WERI-Rb-1 (cell line): ENCODE data around the gene WFDC8.
"Not testable (repeated sequence)": the region's sequence is repeated elsewhere in the genome, so short reads cannot be mapped to it uniquely, and the experiment has no call there.

Experiments used
- DNase-seq: peaks from one replicate; pipeline ENCODE4 v3.0.0-alpha.2; 2020
- H3K27ac ChIP-seq: fragments of 250-450 bp; sonication (Bioruptor Pico); 2 replicates; pipeline ENCODE4 v1.5.1; 2020; ENCODE audit warnings: mild to moderate bottlenecking, moderate library complexity
- H3K27me3 ChIP-seq: fragments of 250-450 bp; sonication (Bioruptor Pico); 2 replicates; pipeline ENCODE4 v1.5.1; 2021; ENCODE audit warnings: mild to moderate bottlenecking, low read depth, moderate library complexity; ENCODE audit not compliant: insufficient read depth, severe bottlenecking
- H3K36me3 ChIP-seq: fragments of 250-450 bp; sonication (Bioruptor Pico); 2 replicates; pipeline ENCODE4 v1.5.1; 2020; ENCODE audit warnings: mild to moderate bottlenecking, moderate library complexity
- H3K4me3 ChIP-seq: 2 replicates; pipeline ENCODE4 v1.5.1; 2011; ENCODE audit warnings: low read depth, mild to moderate bottlenecking, control low read depth, low read length
- H3K9me3 ChIP-seq: fragments of 250-450 bp; sonication (Bioruptor Pico); 2 replicates; pipeline ENCODE4 v1.5.1; 2021; ENCODE audit warnings: mild to moderate bottlenecking, moderate library complexity; ENCODE audit not compliant: severe bottlenecking
- TF ChIP-seq, protein P1 (sequence below): IDR thresholded peaks from 2 replicates; pipeline ENCODE4 v1.5.1; 2011; ENCODE audit warnings: low read depth, mild to moderate bottlenecking, control low read depth, inconsistent platforms, low read length

Gene WFDC8

DNA sequence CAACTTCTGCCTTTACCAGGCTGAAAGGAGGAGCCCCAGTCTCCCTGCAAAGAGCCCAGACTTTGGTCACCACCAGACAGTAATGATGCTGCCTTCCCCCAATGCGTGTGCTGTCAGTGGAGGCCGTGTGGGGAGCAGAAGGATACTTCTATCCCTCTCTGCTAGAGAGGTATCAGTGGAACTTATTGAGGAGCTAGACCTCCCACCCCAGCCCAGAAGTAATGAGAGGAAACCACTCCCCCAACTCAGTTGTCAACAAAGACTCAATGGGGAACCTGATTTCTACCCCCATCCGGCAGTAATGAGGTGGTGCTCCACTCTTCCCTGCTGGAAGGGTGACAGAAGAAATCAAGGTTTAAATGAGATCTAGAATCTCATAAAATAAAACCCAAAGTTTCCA lies 4.4 kb upstream of the WFDC8 start:
- no peak overlapping the region for H3K4me3 ChIP-seq

DNA sequence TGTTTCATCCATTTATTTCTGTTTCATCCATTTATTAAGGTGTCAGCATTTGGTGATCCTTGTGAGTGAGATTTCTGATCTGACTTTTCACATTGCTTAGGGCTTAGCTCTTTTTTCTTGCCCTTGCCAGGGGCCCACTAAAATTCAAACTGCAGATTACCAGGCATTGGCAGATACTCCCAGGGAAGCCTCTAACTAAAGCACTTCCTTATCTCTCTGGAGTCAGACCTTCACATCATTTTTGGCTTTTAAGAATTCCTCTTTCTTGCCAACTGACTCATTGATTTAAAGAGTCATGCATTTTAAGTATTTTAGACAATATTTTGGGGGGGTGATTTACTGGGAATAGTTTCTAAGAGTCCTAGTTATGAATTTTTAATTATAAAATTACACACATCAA lies 2.6 kb upstream of the WFDC8 start:
- no peak for DNase-seq
- Histone ChIP-seq H3K36me3 (no peaks in the 10 kb centered on the region), H3K9me3 (no peaks in the 10 kb centered on the region), H3K27me3 (no peaks in the 10 kb centered on the region), H3K4me3 (no peak overlapping the region), H3K27ac (no peak overlapping the region)
- TF ChIP-seq, protein P1, sequence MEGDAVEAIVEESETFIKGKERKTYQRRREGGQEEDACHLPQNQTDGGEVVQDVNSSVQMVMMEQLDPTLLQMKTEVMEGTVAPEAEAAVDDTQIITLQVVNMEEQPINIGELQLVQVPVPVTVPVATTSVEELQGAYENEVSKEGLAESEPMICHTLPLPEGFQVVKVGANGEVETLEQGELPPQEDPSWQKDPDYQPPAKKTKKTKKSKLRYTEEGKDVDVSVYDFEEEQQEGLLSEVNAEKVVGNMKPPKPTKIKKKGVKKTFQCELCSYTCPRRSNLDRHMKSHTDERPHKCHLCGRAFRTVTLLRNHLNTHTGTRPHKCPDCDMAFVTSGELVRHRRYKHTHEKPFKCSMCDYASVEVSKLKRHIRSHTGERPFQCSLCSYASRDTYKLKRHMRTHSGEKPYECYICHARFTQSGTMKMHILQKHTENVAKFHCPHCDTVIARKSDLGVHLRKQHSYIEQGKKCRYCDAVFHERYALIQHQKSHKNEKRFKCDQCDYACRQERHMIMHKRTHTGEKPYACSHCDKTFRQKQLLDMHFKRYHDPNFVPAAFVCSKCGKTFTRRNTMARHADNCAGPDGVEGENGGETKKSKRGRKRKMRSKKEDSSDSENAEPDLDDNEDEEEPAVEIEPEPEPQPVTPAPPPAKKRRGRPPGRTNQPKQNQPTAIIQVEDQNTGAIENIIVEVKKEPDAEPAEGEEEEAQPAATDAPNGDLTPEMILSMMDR, result no peak

More for the DNA sequence above, 4.4 kb upstream of the WFDC8 start:
- TF ChIP-seq, protein P1, result no peak
- Histone ChIP-seq H3K36me3 (no peaks in the 10 kb centered on the region), H3K27me3 (no peaks in the 10 kb centered on the region), H3K9me3 (no peaks in the 10 kb centered on the region), H3K27ac (no peak overlapping the region)
- DNase-seq, result no peak

DNA sequence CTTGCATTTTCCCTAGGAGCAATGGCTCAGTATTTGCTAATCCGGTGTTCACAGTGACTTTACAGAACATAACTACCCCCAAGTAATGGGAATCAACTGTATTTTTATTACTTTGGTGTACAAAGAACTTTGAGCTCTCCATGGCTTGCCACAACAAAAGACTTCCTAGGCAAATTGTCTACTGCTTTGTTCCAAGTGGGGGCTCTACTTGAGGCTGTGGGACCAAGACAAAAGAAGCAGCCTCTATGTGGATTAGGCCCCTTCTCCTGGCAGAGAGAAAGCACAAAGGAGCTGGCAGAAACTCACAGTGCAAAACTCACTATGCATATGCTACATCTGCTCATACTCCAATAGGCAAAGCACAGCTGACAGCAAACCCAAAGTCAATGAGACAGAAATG lies 853 bp downstream of the WFDC8 start:
- Histone ChIP-seq H3K36me3 (no peaks in the 10 kb centered on the region), H3K27me3 (no peaks in the 10 kb centered on the region), H3K27ac (no peak overlapping the region), H3K9me3 (no peaks in the 10 kb centered on the region), H3K4me3 (no peak overlapping the region)
- DNase-seq, result no peak
- TF ChIP-seq, protein P1, result no peak

DNA sequence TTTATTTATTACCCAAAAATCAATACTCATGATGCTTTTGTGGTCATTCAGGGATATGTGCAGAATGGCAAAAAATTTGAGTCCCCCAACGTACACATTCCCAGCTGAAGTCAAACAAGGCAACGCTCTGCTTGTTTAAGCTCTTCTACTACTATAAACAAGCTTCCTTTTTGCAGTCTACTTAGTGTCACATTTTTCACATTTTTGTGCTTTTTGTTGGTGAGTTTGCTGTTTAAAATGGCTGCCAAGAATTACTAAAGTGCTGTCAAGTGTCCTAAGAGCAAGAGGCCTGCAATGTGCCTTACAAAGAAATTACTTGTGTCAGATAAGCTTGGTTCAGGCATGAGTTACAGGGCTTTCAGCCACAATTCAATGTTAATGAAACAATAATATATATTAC lies 2.1 kb downstream of the WFDC8 start:
- Histone ChIP-seq H3K4me3 (no peak overlapping the region), H3K27me3 (no peaks in the 10 kb centered on the region), H3K9me3 (no peaks in the 10 kb centered on the region), H3K36me3 (no peaks in the 10 kb centered on the region), H3K27ac (no peak overlapping the region)
- TF ChIP-seq, protein P1, result no peak
- no peak for DNase-seq

DNA sequence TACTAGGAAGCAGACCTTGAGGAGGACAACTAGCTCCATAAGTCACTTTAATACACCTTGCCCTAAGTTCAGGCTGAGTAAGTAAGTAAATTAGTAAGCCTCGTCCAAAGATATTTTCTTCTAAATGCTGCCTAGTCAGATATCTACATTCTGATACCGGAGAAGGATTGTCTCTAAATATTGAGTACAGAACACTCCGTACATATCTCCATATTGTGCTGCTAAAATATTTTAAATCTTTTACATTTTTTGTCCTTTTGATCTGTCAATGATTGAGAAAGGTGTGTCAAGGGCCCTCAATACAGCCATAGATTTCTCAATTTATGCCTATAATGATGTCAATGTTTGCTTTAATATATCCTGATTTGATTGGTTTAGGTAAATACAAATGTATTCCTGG lies 3.2 kb downstream of the WFDC8 start:
- H3K36me3 ChIP-seq, result no peaks in the 10 kb centered on the region
- DNase-seq, result no peak
- TF ChIP-seq, protein P1, result no peak
- H3K27me3 ChIP-seq, result no peaks in the 10 kb centered on the region
- H3K4me3 ChIP-seq, result no peak overlapping the region
- no peaks in the 10 kb centered on the region for H3K9me3 ChIP-seq
- H3K27ac ChIP-seq, result no peak overlapping the region

DNA sequence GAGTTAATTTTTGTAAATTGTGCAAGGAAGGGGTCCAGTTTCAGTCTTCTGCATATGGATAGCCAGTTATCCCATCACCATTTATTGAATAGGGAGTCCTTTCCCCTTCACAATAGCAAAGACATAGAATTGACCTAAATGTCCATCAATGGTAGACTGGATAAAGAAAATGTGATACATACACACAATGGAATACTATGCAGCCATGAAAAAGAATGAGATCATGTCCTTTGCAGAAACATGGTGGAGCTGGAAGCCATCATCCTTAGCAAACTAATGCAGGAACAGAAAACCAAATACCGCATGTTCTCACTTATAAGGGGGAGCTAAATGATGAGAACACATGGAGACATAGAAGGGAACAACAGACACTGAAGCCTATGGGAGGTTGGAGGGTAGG lies 9.4 kb downstream of the WFDC8 start:
- not testable (repeated sequence) for DNase-seq, H3K4me3 ChIP-seq, H3K27me3 ChIP-seq, H3K36me3 ChIP-seq, H3K9me3 ChIP-seq, H3K27ac ChIP-seq
